ENCODE data around the gene CREBZF. TPM values are rescaled to one million over a fixed set of nuclear protein-coding genes. Genes with fewer than 3 reads are reported as not detected.
A peak's percentile ranks its signal among the peaks of the same experiment; 100 is the strongest.

The CREBZF gene
- total and polyA plus RNA-seq, 2 experiments from 2014 or later, result 34.8 to 82.2 TPM

GRCh38 chr11:85680897-85681296 lies 16.0 kb upstream of the CREBZF start:
- Mint-ChIP-seq H3K4me3 (no peak overlapping the region), H3K4me1 (peaks cover 20% of the 10 kb centered on the region), H3K27me3 (ENCODE audit: insufficient read depth, low read depth, poor library complexity) (peaks cover 2% of the 10 kb centered on the region), H3K27ac (no peak overlapping the region), H3K36me3 (ENCODE audit: low read depth) (no peaks in the 10 kb centered on the region; the same call in 2 of the 3 replicates), H3K9me3 (no peaks in the 10 kb centered on the region)
- peaks cover 12% of the 10 kb centered on the region for H3K4me1 ChIP-seq (ENCODE audit: insufficient read depth)
- TF ChIP-seq REST (IDR thresholded peaks at IDR 0.05; ENCODE audit: unreplicated experiment) (no peak), CREB1 (CRISPR knock-in tag; IDR thresholded peaks at IDR 0.05; ENCODE audit: low read depth) (no peak), NANOG (IDR thresholded peaks at IDR 0.05; ENCODE audit: borderline replicate concordance) (no peak), ZNF331 (CRISPR knock-in tag; IDR thresholded peaks at IDR 0.05; ENCODE audit: low read depth) (no peak), POLR2AphosphoS5 (IDR thresholded peaks at IDR 0.05; ENCODE audit: low read depth) (no peak), EZH2 (IDR thresholded peaks at IDR 0.05; ENCODE audit: low read depth, unreplicated experiment) (no peak), EZH2phosphoT487 (IDR thresholded peaks at IDR 0.05; ENCODE audit: unreplicated experiment) (no peak)
- TF ChIP-seq, protein P1, sequence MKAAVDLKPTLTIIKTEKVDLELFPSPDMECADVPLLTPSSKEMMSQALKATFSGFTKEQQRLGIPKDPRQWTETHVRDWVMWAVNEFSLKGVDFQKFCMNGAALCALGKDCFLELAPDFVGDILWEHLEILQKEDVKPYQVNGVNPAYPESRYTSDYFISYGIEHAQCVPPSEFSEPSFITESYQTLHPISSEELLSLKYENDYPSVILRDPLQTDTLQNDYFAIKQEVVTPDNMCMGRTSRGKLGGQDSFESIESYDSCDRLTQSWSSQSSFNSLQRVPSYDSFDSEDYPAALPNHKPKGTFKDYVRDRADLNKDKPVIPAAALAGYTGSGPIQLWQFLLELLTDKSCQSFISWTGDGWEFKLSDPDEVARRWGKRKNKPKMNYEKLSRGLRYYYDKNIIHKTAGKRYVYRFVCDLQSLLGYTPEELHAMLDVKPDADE (IDR thresholded peaks at IDR 0.05), result no peak
- H3K4me2 ChIP-seq, result no peak overlapping the region
- no peaks in the 10 kb centered on the region for H3K9me2 ChIP-seq (ENCODE audit: insufficient read depth)
- H2AFZ ChIP-seq, result no peak overlapping the region
- H3K27ac ChIP-seq (ENCODE audit: low read depth), result no peak overlapping the region
- H4K20me1 ChIP-seq (replicated peaks; ENCODE audit: insufficient read depth), result no peaks in the 10 kb centered on the region
- ATAC-seq (peak; percentile 83), DNase-seq (ENCODE audit: low spot score) (peak; percentile 55)
- H3F3A ChIP-seq (replicated peaks; ENCODE audit: low read depth), result no peaks in the 10 kb centered on the region
- no peaks in the 10 kb centered on the region for H3K79me2 ChIP-seq (replicated peaks; ENCODE audit: insufficient read depth)
- no peak overlapping the region for H3K4me3 ChIP-seq
- H3K27me3 ChIP-seq (ENCODE audit: insufficient read depth), result no peaks in the 10 kb centered on the region
- H3K36me3 ChIP-seq (ENCODE audit: insufficient read depth), result no peaks in the 10 kb centered on the region

- Histone ChIP-seq H2AFZ (no peak overlapping the region), H3K4me1 (ENCODE audit: insufficient read depth) (peaks cover 12% of the 10 kb centered on the region), H4K20me1 (replicated peaks; ENCODE audit: insufficient read depth) (no peaks in the 10 kb centered on the region), H3K36me3 (ENCODE audit: insufficient read depth) (no peaks in the 10 kb centered on the region), H3K79me2 (replicated peaks; ENCODE audit: insufficient read depth) (no peaks in the 10 kb centered on the region), H3K9me2 (ENCODE audit: insufficient read depth) (no peaks in the 10 kb centered on the region), H3K27ac (ENCODE audit: low read depth) (no peak overlapping the region), H3K27me3 (ENCODE audit: insufficient read depth) (0 out of 2 replicates have a peak, but pooled peaks cover 6% of the 10 kb centered on the region), H3K4me2 (no peak overlapping the region), H3F3A (replicated peaks; ENCODE audit: low read depth) (no peaks in the 10 kb centered on the region), H3K4me3 (no peak overlapping the region)
- Mint-ChIP-seq H3K27me3 (ENCODE audit: insufficient read depth, low read depth, poor library complexity) (peaks cover 2% of the 10 kb centered on the region), H3K4me1 (peaks cover 20% of the 10 kb centered on the region; the same call in 2 of the 3 replicates), H3K36me3 (ENCODE audit: low read depth) (no peaks in the 10 kb centered on the region), H3K27ac (no peak overlapping the region), H3K4me3 (no peak overlapping the region), H3K9me3 (no peaks in the 10 kb centered on the region)
- ATAC-seq (no peak), DNase-seq (ENCODE audit: low spot score) (no peak)
- TF ChIP-seq, protein P1 (IDR thresholded peaks at IDR 0.05), result no peak
- no peak for TF ChIP-seq EZH2phosphoT487 (IDR thresholded peaks at IDR 0.05; ENCODE audit: unreplicated experiment)
- no peak for TF ChIP-seq ZNF462 (CRISPR knock-in tag; IDR thresholded peaks at IDR 0.05)
- TF ChIP-seq POLR2AphosphoS5 (IDR thresholded peaks at IDR 0.05; ENCODE audit: low read depth), result no peak
- TF ChIP-seq JUNB (IDR thresholded peaks at IDR 0.05; ENCODE audit: unreplicated experiment), result no peak
- TF ChIP-seq CREB1 (CRISPR knock-in tag; IDR thresholded peaks at IDR 0.05; ENCODE audit: low read depth), result no peak
Observed at GRCh38 chr11:85679576-85679975, 14.6 kb upstream of the CREBZF start.

All from GM23338 (cell line).